Choroid plexus epithelial cell (primary cell): ENCODE measurements around the gene RELN.

Source experiments
- DNase-seq: peaks from one replicate; pipeline ENCODE4 v3.0.0-alpha.2; 2010; ENCODE audit warnings: low read depth
- H3K4me3 ChIP-seq: 2 replicates; pipeline ENCODE4 v1.5.1; 2011; ENCODE audit warnings: low read depth, mild to moderate bottlenecking, control low read depth, low read length, moderate library complexity
- CTCF ChIP-seq: conservative IDR thresholded peaks from 2 replicates; pipeline ENCODE4 v1.5.1; 2011; ENCODE audit warnings: low read depth, mild to moderate bottlenecking, control low read depth, inconsistent platforms, low read length, moderate library complexity

Gene RELN

GRCh38 chr7:103985565-103986126 lies 3.8 kb downstream of the RELN start:
- no peak for DNase-seq
- TF ChIP-seq CTCF = no peak
- H3K4me3 ChIP-seq = no peak overlapping the region

- H3K4me3 ChIP-seq = no peak overlapping the region
- no peak for TF ChIP-seq CTCF
- no peak for DNase-seq
Measured at GRCh38 chr7:103984050-103984449, 5.4 kb downstream of the RELN start.

- no peak overlapping the region for H3K4me3 ChIP-seq
Measured at GRCh38 chr7:103983201-103983977, 6.1 kb downstream of the RELN start.

GRCh38 chr7:103981003-103981423 lies 8.4 kb downstream of the RELN start:
- TF ChIP-seq CTCF = no peak
- DNase-seq = no peak
- no peak overlapping the region for H3K4me3 ChIP-seq

More at GRCh38 chr7:103983201-103983977, 6.1 kb downstream of the RELN start:
- DNase-seq = no peak
- no peak for TF ChIP-seq CTCF

GRCh38 chr7:103972779-103973434 lies 16.6 kb downstream of the RELN start:
- no peak overlapping the region for H3K4me3 ChIP-seq
- no peak for TF ChIP-seq CTCF
- DNase-seq = no peak

- no peak overlapping the region for H3K4me3 ChIP-seq
- no peak for DNase-seq
- TF ChIP-seq CTCF = no peak
Measured at GRCh38 chr7:103967401-103967800, 22.1 kb downstream of the RELN start.
